NCI-H82 (cell line): Measurements from ENCODE around the gene TMC3.

ENCODE experiments used
- DNase-seq: peaks from one replicate; lab custom pipeline; 2025; lab: John Stamatoyannopoulos, UW

The TMC3 gene

DNA sequence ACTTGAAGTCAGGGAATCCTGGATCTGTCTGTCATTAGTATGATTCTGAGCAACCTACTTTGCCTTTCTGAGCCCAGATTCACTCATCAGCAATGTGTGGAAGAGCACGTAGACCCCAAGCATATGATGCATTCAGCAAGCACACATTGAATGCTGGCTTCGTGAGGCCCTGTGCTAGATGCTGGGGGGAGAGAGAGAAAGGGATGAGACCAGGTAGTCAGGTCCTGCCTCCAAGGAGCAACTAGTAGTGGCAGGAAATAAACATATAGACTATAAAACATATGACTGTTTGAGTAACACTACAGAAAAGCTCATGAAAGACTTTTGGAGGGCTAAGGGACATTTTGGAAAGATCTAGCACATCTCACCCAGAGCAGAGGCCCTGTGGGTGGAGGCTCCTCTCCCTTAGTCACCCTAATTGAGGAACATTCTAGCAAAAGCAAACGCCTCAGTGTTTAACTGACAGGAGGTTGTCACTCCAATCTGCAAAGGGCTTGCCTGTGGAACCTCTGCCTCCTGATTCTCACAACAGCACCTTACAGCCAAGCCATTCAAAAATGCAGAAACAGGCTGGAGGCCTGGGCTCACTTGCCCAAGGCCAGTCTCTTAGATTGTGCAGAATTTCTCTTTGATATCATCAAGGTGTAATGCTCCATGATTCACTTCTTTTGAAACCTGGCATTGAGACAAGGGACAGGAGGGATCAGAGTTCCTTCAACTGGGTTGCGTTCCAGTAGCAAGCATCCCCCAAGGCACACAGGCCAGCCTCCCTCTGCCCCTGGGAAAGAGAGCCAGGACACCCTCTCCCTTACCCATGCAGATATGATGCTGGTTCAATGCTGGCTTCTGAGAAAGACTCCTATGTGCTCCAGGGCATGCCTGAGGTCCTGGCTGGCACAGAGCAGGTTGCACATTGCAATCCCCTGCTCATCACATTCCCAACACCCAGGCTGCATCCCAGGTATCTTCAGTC is 76.1 kb downstream of the TMC3 start:
- DNase-seq, result no peak

- DNase-seq, result no peak
These were observed 76.9 kb downstream of the TMC3 start for GRCh38 chr15:81297147-81297572.

GRCh38 chr15:81296673-81297072 is 77.3 kb downstream of the TMC3 start:
- DNase-seq, result no peak

DNA sequence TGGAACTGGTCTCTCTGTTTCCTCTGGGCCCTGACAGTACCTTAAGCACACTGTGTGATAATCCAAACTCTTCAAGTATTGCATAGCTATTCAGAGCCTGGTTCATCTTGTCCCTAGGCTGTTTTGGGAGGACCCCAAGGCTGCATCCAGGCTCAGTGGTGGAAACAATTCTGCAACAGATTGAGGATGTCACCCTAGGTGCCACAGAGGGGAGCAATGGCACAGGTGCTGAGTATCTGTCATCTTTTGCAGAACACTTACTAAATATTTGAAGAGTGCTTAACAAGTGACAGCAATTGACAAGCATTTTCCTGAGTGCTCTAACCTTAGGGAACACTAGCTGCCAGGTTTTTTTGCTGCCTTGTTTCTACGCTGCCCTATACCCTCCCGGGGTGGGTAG is 77.8 kb downstream of the TMC3 start:
- no peak for DNase-seq

- DNase-seq, result no peak
These were observed 78.4 kb downstream of the TMC3 start for GRCh38 chr15:81295486-81296121.

DNA sequence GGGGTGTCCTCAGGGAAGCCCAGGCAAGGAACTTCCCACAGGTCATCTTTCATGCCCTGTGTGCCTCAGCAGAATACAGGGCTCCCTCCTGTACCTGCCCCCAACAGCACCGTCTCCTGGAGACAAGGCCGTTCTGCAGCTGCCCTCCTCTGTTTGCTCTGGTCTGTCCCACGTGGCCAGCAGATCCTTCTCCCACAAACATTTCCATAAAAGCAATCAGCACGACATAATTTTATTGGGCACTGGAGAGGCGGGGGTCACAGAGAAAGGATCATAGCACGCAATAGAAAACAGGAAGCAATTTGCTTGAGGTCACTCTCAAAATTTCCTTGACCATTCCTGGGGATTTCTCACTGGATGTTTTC is 79.5 kb downstream of the TMC3 start:
- DNase-seq, result no peak

GRCh38 chr15:81293728-81294515 is 80.1 kb downstream of the TMC3 start:
- DNase-seq, result no peak

DNA sequence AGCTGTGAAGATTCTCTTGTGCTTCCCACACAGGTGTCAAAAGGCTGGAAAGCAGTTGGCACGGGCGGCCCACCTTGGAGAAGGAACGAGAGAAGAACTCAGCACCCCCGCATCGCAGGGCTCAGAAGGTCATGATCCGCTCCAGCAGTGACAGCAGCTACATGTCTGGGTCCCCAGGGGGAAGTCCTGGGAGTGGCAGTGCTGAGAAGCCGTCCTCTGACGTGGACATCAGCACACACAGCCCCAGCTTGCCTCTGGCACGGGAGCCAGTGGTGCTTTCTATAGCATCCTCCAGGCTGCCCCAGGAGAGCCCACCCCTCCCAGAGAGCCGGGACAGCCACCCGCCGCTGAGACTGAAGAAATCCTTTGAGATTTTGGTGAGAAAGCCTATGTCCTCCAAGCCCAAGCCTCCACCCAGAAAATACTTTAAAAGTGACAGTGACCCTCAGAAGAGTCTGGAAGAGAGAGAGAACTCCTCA is 81.5 kb downstream of the TMC3 start:
- DNase-seq, result no peak

DNA sequence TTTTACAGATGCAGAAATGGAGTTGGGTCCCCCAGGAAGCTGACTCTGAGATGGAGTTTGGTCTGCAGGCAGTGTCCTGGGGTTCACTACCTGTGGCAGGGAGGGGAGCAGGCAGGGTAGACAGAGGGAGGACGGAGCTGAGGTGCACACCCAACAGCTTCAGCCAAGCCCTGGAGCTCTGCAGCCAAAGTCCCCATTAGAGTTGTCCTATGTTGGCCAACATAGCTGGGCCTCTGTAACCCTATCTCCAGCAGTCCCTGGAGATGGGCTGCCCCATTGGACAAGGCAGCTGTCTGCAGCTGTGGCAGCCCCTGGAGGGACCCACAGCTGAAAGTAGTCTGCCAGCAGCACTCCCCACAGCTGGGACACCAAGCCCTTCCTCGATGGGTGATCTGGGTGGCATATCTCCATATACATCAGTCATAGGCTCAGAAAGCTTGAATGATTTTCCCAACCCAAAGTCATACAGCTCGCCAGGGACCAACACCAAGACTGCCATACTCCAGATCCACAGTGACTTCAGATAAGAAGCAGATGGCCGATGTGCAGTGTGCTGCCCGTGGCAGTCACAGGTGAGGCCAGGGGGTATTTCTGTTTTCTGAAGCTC is 82.0 kb downstream of the TMC3 start:
- no peak for DNase-seq

- no peak for DNase-seq
These were observed 84.1 kb downstream of the TMC3 start for GRCh38 chr15:81289910-81290309.

DNA sequence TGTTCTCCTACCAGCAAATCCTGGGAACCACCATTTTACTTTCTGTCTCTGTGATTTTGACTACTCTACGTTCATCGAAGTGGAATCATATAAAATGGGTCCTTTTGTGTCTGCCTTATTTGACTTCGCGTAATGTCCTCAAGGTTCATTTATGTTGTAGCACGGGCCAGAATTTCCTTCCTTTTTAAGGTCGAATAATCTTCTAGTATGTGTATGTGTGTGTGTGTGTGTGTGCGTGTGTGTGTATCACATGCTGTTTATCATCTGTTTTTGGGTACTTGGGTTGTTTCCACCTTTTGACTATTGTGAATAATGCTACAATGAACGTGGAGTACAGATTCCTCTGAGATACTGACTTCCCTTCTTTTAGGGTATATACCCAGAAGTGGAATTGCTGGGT is 85.4 kb downstream of the TMC3 start:
- DNase-seq, result no peak

DNA sequence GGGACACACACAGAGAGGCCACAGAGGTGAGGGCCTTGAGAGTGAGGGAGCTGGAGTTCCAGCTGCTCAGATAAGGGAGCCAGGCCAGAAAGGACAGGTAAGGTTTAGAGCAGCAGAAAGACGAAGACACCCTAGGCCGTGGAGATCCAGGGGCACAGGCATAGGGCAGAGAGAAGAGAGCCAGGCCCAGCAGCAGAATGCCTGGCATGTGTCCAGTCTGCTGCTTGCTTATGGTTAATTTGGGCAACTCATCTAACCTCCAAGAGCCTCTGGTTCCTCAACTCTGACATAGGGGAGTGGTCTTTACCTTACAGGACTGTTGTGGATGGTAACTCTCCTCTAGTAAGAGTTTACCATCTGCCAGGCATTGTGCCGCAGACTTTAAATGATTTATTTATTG is 86.0 kb downstream of the TMC3 start:
- no peak for DNase-seq

GRCh38 chr15:81286621-81287121 is 87.3 kb downstream of the TMC3 start:
- DNase-seq, result no peak

DNA sequence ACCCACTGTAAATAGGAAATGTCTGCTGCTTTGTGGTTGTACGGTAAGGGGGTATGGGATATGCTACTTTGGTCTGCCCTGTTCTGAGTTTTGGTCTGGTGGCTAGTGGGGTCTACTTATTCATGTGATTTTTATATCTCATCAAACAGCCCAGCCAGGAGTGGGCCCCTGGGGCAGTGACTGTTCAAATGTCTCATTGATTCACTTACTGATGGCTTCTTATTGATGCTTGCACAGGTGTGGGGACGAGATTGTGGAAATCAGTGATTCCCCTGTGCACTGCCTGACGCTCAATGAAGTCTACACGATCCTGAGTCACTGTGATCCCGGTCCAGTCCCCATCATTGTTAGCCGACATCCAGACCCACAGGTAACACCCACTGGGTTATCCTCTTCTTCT is 88.6 kb downstream of the TMC3 start:
- no peak for DNase-seq

DNA sequence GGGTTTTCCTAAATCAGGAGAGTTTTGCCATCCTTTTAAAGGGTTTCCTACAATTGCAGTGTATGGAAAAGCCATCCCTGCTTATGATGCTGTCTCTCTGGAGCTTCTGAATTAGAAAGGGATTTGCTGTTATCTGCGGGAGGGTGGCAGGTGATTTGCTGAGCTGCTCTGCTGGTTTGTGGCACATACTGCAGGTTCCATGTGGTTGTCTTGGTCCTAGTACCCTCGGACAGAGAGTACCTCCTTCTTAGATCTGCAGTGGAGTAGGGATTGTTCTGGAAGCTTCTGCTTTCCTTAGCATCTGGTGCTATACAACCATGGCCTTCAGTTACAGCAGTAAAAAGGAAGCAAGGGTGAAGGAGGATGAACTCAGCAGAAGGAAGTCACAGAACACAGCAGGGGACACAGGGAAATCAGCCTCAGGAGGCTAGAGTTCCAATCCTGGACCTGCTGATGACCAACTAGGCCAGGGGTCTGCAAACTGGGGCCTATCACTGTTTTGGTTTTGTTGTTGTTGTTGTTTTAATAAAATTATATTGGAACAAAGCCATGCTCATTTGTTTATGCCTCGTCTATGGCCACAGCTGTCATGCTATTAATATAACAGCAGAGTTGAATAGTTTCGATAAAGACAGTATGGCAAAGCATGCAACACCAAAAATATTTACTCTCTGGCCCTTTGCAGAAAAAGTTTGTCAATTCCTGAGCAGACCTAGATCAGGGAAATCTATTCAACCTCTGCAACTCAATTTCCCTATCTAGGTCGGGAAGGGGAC is 89.6 kb downstream of the TMC3 start:
- no peak for DNase-seq

DNA sequence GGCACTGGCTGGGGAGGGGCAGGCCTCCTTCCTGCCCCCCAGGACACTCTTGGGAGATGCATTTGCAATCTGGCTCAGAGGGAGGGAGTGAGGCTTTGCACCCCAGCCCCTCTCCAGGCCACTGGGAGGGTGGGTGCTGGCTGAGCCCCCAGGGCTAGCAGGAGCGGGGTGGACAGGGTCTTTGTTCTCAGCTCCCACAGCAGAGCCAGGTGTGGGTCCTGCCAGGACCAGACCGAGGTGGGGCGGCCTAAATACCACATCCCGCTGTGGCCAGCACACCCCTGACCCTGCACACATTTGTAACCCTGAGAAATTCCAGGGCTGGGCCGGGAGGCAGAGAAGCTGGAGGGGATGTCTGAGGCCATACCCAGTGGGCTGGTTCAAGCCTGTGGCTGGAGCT is 91.1 kb downstream of the TMC3 start:
- no peak for DNase-seq

DNA sequence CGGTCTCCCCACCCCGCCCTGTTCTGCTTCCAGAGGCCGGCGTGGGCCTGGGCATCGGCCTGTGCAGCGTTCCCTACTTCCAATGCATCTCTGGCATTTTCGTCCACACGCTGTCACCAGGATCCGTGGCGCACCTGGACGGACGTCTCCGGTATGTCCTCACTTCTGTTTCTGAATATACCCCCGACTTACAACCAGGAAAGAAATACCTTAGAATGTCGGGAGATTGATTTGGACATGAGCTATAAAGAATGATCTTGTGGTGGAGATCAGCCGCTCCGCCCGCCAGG is 91.5 kb downstream of the TMC3 start:
- DNase-seq, result no peak

GRCh38 chr15:81281766-81282605 is 92.0 kb downstream of the TMC3 start:
- no peak for DNase-seq

GRCh38 chr15:81281456-81281735 is 92.6 kb downstream of the TMC3 start:
- DNase-seq, result no peak
